Activated naive CD8-positive, alpha-beta T cell treated with anti-CD3 and anti-CD28 coated beads, Interleukin-2, amount 10 ng/mL, durations not matched to agents 7 days and 5 days (primary cell): ENCODE data around the gene HOXA10. TPM values are rescaled to one million over a fixed set of nuclear protein-coding genes. Genes with fewer than 3 reads are reported as not detected.
A peak's percentile ranks its signal among the peaks of the same experiment; 100 is the strongest.

ENCODE experiments used
- ATAC-seq: fragments of 150-1000 bp; cut with Tn5 transposase; one replicate; pipeline ENCODE4 v1.10.0; 2021; ENCODE audit warnings: low read depth, moderate library complexity
- POLR2A ChIA-PET: fragments of 350-600 bp; sonication (Branson Sonifier 250); formaldehyde crosslinking; loops from one replicate; lab custom pipeline; 2021; ENCODE audit warnings: antibody characterized with exemption; lab: Charles Lee
- DNase-seq: peaks from one replicate; pipeline ENCODE4 v3.0.0; 2021
- H3K27ac Mint-ChIP-seq: one replicate; pipeline ENCODE4 v1.8.0; 2022; ENCODE audit warnings: mild to moderate bottlenecking, mixed read lengths
- H3K27me3 Mint-ChIP-seq: one replicate; pipeline ENCODE4 v1.8.0; 2022; ENCODE audit warnings: mild to moderate bottlenecking, moderate library complexity, mixed read lengths
- H3K36me3 Mint-ChIP-seq: one replicate; pipeline ENCODE4 v1.8.0; 2021; ENCODE audit warnings: mild to moderate bottlenecking, mixed read lengths
- H3K4me1 Mint-ChIP-seq: one replicate; pipeline ENCODE4 v1.8.0; 2021; ENCODE audit warnings: mixed read lengths
- H3K4me3 Mint-ChIP-seq: one replicate; pipeline ENCODE4 v1.8.0; 2022; ENCODE audit warnings: mild to moderate bottlenecking, moderate library complexity, mixed read lengths
- H3K9me3 Mint-ChIP-seq: one replicate; pipeline ENCODE4 v1.8.0; 2021; ENCODE audit warnings: mixed read lengths
- total RNA-seq, 2 experiments: library from RNA; stranded (reverse); gene quantifications; one replicate each; pipeline ENCODE4 v1.2.3, GENCODE V29; 2021

Gene HOXA10
- total RNA-seq, 2 experiments from 2014 or later: not detected

DNA sequence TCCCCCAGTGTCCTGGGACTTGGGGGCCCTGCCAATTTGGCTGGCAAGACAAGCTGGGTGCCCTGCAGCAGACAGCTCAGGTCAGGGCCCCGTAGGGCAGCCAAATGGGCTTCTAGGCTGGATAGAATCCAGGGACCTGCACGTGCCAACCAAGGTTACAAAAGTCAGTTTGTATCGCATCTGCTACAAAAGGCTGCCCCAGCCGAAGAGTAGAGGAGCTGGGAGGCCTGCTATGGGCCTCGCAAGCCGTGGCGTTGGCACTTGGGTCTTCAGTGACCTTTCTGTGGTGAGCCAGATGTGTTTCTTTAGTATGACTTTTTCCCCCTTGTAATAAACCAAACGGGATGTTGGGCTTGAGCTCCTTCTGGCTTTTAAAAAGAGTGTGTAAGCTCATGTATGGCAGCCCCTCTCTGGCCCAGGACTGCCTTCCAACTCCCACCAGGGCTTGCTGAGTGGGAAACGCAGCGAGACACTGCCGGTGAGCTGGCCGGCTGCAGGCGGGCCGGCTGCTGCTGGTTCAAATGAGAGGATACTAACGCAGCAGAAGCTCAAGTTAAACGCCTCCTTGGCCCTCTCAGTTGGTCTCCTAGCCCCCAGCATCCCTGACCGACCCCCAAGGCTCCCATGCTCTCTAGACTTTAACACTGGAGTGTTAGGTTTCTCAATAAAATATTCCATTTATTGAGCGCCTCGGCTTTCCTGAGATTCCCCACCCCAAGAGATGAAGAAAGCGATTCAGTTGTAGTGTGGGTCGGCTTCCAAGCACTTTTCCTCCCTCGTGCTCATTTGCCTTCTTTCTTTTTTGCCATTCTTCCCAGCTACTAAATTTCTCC, 3.1 kb upstream of the HOXA10 start:
- ATAC-seq: no peak
- POLR2A ChIA-PET: interaction anchor here (0.5 to 0.7 kb wide), 2 partner anchors 14 to 1321 kb away, joined by 3 to 5 read pairs; no protein-coding TSS in a partner anchor
- no peak overlapping the region for H3K4me3 Mint-ChIP-seq
- DNase-seq: peak; percentile 15
- peaks cover 62% of the 10 kb centered on the region for H3K27me3 Mint-ChIP-seq
- H3K36me3 Mint-ChIP-seq: peaks cover 1% of the 10 kb centered on the region
- H3K27ac Mint-ChIP-seq: no peak overlapping the region
- peaks cover 8% of the 10 kb centered on the region for H3K4me1 Mint-ChIP-seq
- no peaks in the 10 kb centered on the region for H3K9me3 Mint-ChIP-seq

DNA sequence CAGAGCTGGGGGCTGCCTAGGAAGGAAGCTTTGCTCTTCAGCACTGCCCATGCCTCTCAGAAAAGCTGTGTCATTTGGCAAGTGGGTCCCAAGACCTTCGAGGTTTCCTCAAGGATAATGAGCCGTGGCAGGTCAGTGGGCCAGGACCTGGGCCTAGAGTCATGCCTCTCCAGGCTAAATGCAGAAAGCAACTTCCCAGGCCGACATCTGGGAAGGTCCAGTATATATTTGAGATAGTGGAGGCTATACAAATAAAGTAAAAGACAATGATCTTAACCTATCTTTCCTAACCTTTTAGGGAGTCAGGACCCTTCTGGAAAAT, 2.4 kb upstream of the HOXA10 start:
- H3K27me3 Mint-ChIP-seq: peaks cover 64% of the 10 kb centered on the region
- peak; percentile 17 for DNase-seq
- ATAC-seq: no peak
- H3K4me1 Mint-ChIP-seq: peaks cover 11% of the 10 kb centered on the region
- POLR2A ChIA-PET: interaction anchor here (0.5 kb wide), 1 partner anchor 1320 kb away, joined by 5 read pairs; no protein-coding TSS in a partner anchor
- no peak overlapping the region for H3K27ac Mint-ChIP-seq
- H3K4me3 Mint-ChIP-seq: no peak overlapping the region
- no peaks in the 10 kb centered on the region for H3K9me3 Mint-ChIP-seq
- peaks cover 1% of the 10 kb centered on the region for H3K36me3 Mint-ChIP-seq

- H3K4me3 Mint-ChIP-seq: no peak overlapping the region
- DNase-seq (peak; percentile 19), ATAC-seq (no peak)
- POLR2A ChIA-PET: no interaction called here
- H3K27ac Mint-ChIP-seq: no peak overlapping the region
- peaks cover 65% of the 10 kb centered on the region for H3K27me3 Mint-ChIP-seq
- H3K36me3 Mint-ChIP-seq: peaks cover 1% of the 10 kb centered on the region
- peaks cover 12% of the 10 kb centered on the region for H3K4me1 Mint-ChIP-seq
- no peaks in the 10 kb centered on the region for H3K9me3 Mint-ChIP-seq
Observed at GRCh38 chr7:27175626-27176523, 1.8 kb upstream of the HOXA10 start.

DNA sequence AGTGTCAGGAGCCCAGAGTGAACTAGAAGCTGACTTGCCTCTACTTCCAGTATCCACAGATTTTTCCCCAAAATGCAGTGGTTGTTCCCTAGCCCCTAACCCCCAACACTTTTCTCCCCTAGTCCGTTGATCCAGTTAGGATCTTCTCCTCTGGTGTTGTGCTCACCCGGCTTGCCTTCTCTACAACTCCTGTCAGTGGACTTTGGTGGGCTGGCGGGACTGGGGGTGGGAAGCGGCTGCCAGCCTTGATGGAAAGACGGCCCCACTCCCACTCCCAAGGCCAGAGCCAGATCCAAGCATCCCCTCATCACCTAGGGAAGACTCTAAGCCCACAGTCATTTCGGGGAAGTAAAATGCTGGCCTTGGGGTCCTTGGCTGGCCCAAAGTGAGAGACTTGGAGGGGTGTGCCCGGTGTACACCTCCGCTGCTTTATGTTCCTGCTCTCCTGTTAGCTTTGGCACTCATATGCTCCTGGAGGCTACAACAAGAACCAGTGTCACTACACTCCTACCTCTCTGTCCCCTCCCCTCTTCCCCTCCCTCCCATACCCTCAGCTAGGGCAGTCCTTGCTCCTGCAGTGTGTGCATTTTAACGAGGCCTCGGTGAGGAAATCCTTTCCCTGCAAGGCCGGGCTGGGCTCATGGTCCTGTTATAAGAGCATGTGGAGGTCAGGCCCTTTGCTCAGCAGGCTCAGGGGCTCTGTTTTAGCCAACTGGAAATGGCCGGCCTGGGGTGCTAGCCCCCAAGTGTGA, 930 bp upstream of the HOXA10 start:
- Mint-ChIP-seq H3K36me3 (peaks cover 1% of the 10 kb centered on the region), H3K9me3 (no peaks in the 10 kb centered on the region), H3K4me1 (peaks cover 12% of the 10 kb centered on the region), H3K4me3 (no peak overlapping the region), H3K27me3 (peaks cover 70% of the 10 kb centered on the region), H3K27ac (no peak overlapping the region)
- no peak for ATAC-seq
- peak; percentile 10 for DNase-seq
- POLR2A ChIA-PET: no interaction called here

DNA sequence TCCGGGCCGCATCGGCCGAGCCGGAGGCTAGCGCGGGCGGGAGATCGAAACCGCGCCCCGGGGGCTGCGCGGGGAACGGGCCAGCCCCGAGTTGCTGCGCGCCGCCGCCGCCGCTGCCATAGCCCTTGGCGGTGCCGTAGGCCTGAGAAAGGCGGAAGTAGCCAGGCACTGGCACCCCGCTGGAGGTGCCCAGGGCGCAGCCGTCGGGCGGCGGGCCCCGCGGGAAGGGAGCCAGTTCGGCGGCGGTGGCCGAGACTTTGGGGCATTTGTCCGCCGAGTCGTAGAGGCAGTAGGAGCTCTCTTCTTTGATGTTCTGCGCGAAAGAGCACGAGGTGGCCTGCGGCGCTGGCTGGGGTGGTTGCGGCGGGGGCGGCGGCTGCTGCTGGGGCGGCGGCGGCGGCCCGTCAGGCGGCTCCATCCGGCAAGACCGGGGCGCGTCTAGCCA, 587 bp downstream of the HOXA10 start:
- Mint-ChIP-seq H3K36me3 (peaks cover 3% of the 10 kb centered on the region), H3K4me1 (peaks cover 9% of the 10 kb centered on the region), H3K9me3 (no peaks in the 10 kb centered on the region), H3K27ac (no peak overlapping the region), H3K27me3 (peaks cover 66% of the 10 kb centered on the region), H3K4me3 (no peak overlapping the region)
- POLR2A ChIA-PET: interaction anchor here (0.9 kb wide), 1 partner anchor 14 kb away, joined by 3 read pairs; no protein-coding TSS in a partner anchor
- DNase-seq (peak; percentile 50), ATAC-seq (peak; percentile 39)

DNA sequence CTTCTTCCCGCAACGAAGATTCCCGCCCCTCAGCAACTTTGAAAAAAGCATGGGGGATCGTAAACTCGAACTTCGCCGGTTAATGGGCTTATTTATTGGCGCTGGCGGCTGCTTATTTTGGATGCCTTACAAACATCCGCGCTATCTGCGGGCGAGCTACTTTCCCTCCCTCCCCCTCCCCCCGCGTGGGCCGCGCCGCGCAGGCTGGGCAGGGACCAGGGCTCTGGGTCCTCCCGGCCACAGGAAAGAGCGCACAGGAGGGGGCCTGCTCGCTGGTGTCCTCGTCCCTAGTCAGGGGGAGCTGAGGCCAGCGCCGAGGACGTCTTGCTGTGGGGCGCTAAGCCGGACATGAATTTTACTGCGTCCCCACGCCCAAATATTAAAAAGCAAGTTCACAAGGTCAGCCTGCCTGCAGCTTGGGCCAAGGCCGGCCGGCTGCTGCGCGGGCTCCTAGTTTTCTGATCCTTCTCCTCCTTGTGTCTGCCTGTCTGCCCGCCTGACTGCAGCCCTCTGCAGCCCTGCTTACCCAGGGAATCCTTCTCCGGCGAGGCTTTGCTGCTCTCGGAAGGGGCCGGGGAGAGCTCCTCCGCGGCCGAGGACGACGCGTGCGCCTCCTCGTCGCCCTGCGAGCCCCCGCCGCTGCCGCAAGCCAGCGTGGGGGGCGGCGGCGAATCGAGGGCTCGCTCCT, 1.2 kb downstream of the HOXA10 start:
- Mint-ChIP-seq H3K4me1 (peaks cover 9% of the 10 kb centered on the region), H3K4me3 (peak overlapping the region; percentile 19), H3K9me3 (no peaks in the 10 kb centered on the region), H3K36me3 (peaks cover 3% of the 10 kb centered on the region), H3K27ac (no peak overlapping the region), H3K27me3 (peaks cover 66% of the 10 kb centered on the region)
- ATAC-seq: no peak
- POLR2A ChIA-PET: interaction anchor here (0.9 kb wide), 1 partner anchor 14 kb away, joined by 3 read pairs; no protein-coding TSS in a partner anchor
- no peak for DNase-seq

DNA sequence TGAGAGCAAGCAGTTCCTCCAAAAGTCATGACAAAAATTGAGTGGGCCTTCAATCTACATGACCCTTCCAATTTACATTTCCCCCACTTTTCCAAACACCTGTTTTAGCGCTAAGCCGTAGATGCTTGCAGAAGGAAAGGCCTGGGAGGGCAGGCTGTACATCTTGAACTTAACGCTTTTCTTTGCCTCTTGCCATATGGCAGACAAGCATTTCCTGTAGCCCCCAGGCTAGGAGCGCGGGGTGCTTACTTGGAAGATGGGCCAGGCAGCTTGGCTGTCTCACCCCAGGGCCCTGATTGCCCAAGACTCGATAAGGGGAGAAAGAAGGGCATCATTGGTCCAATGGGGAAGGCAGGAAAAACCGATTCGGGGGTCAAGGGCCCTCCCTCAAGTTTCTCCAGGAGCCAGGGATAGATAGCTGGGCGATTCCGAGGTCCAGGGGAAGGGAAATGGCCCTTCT, 1.8 kb downstream of the HOXA10 start:
- no peak for ATAC-seq
- POLR2A ChIA-PET: no interaction called here
- H3K27ac Mint-ChIP-seq: peak overlapping the region; percentile 67
- no peaks in the 10 kb centered on the region for H3K9me3 Mint-ChIP-seq
- peak overlapping the region; percentile 50 for H3K4me3 Mint-ChIP-seq
- peaks cover 3% of the 10 kb centered on the region for H3K36me3 Mint-ChIP-seq
- DNase-seq: peak; percentile 31
- H3K4me1 Mint-ChIP-seq: peaks cover 9% of the 10 kb centered on the region
- H3K27me3 Mint-ChIP-seq: peaks cover 66% of the 10 kb centered on the region

GRCh38 chr7:27171637-27172314, 2.3 kb downstream of the HOXA10 start:
- peak overlapping the region; percentile 67 for H3K27ac Mint-ChIP-seq
- DNase-seq (peak; percentile 34), ATAC-seq (no peak)
- H3K36me3 Mint-ChIP-seq: peaks cover 5% of the 10 kb centered on the region
- H3K4me3 Mint-ChIP-seq: peak overlapping the region; percentile 50
- POLR2A ChIA-PET: no interaction called here
- peaks cover 69% of the 10 kb centered on the region for H3K27me3 Mint-ChIP-seq
- H3K9me3 Mint-ChIP-seq: no peaks in the 10 kb centered on the region
- H3K4me1 Mint-ChIP-seq: peaks cover 12% of the 10 kb centered on the region

DNA sequence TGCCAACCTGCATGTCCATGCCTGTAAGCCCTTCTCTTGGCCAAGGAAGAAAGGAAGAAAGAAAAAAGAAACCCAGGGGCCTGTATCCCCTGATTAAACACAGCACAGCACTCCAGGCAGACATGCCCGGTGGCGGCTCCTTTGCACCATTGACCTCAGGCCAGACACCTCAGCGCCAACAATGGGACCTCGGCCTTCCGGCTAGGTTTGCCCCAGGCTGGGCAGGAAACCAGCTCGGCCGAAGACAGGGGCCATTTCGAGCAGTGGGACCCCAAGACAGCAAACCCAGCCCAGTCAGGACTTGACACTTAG, 2.8 kb downstream of the HOXA10 start:
- Mint-ChIP-seq H3K4me3 (no peak overlapping the region), H3K27me3 (peaks cover 74% of the 10 kb centered on the region), H3K36me3 (peaks cover 5% of the 10 kb centered on the region), H3K9me3 (no peaks in the 10 kb centered on the region), H3K4me1 (peaks cover 12% of the 10 kb centered on the region), H3K27ac (peak overlapping the region; percentile 65)
- no peak for DNase-seq
- ATAC-seq: no peak
- POLR2A ChIA-PET: no interaction called here

GRCh38 chr7:27170426-27171324, 3.4 kb downstream of the HOXA10 start:
- DNase-seq: no peak
- H3K4me1 Mint-ChIP-seq: peaks cover 14% of the 10 kb centered on the region
- POLR2A ChIA-PET: no interaction called here
- no peak overlapping the region for H3K4me3 Mint-ChIP-seq
- peaks cover 5% of the 10 kb centered on the region for H3K36me3 Mint-ChIP-seq
- peaks cover 77% of the 10 kb centered on the region for H3K27me3 Mint-ChIP-seq
- ATAC-seq: no peak
- H3K27ac Mint-ChIP-seq: no peak overlapping the region
- no peaks in the 10 kb centered on the region for H3K9me3 Mint-ChIP-seq

DNA sequence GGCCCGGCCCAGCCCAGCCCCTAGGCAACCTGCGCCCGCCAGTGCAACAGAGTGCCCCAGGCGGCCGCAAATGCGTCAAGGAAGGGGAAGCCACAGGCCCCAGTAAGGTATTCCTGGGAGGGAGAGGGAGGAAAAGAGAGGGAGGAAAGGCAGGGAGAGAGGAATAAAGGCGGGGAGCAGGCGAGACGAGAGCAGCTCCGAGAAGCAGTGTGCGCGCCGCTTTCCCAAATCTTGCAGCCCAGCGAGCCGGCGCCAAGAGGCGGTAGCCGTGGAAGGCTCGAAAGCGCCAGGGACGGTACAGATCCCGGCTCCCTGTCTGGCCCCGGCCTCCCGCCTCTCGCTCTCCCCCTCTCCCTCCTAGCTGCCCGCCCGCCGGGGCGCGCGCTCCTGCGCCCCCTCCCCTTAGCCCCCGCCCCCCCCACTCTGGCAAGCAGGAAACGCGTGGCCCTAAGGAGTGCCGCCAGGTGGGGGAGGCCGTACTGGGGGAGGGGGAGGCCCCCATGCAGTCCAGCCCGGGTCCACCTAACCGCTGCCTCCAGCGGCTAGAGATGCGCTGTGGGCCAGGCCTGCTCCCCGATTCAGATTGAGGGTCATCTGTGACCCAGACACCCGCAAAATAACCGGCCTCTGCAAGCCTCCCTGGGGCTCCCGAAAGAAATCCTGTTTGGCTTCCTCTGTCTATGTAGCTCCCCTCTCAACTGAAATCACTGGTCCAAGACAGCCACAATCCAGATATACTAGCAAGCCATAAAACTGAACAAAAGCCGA, 4.3 kb downstream of the HOXA10 start:
- no peaks in the 10 kb centered on the region for H3K9me3 Mint-ChIP-seq
- no peak overlapping the region for H3K4me3 Mint-ChIP-seq
- ATAC-seq (no peak), DNase-seq (peak; percentile 33)
- peaks cover 14% of the 10 kb centered on the region for H3K4me1 Mint-ChIP-seq
- POLR2A ChIA-PET: no interaction called here
- peaks cover 5% of the 10 kb centered on the region for H3K36me3 Mint-ChIP-seq
- H3K27me3 Mint-ChIP-seq: peaks cover 73% of the 10 kb centered on the region
- no peak overlapping the region for H3K27ac Mint-ChIP-seq
